Transverse colon (tissue), 4 donors: ENCODE results near the gene ATL2.

Experiments
- POLR2A ChIP-seq: fragments of 450-650 bp; IDR thresholded peaks from one replicate; pipeline ENCODE4 v1.6.1; 2016; ENCODE audit warnings: antibody characterized with exemption, mild to moderate bottlenecking, moderate library complexity
- POLR2AphosphoS5 ChIP-seq, 3 donors: sonication (generic); formaldehyde crosslinking; IDR thresholded peaks; one replicate each; pipeline ENCODE4 v1.6.1; 2016; ENCODE audit warnings: antibody characterized with exemption in 3 of 3
- TF ChIP-seq, protein P1 (sequence below), 5 experiments: fragments of 200-600 bp in 3 of 5; fragments of 450-650 bp in 2 of 5; sonication (generic) in 3 of 5; IDR thresholded peaks; 1 replicate in 2 of 5; 2 replicates in 3 of 5; pipeline ENCODE4 v1.5.1; 2016 to 2017; ENCODE audit warnings: antibody characterized with exemption in 5 of 5, inconsistent platforms in 3 of 5, mild to moderate bottlenecking in 2 of 5, moderate library complexity in 1 of 5

DNA sequence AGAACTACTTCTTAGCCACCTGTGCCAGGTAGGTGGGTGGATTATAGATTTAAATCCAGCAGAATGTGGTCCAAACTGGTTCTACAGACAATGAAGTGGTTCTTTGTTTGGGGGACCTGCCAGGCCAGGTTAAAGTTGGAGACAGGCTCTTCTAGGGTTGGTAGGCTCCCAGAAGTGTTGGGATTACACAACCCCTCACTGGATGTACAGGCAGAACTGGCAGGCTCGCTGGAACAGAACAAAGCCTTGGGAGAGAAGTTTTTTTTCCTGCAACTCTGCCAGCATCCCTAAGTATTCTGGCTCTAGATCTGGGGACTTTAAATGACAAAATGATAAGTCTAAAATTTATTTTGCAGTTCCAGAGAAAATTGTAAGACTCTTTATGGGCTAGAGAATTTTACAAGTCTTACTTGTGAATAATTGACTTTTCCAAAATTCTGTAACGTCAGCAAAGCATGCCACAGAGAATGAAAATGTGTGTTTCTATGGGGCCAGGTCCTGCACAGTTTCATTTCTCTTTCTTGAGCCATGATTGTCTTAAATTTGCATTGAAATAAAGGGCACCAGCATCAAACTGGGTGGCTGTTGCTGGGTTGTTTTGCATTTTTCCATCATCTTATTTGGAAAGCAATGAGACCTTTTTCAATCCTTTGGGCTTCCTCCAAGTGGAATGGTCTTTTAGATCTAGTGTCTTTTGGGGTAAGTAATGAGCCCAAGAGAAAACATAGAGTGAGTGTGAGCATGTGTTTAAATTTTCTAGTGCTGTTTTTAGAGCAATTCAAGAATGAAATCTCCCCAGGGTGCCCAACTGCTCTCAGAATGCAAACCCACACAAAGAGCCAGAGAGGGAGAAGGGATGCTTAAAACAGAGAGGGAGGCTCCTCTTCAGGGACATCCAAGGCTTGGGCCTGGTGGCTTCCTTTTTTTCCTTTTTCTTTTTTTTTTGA, 32.4 kb upstream of the ATL2 start:
- TF ChIP-seq, protein P1, sequence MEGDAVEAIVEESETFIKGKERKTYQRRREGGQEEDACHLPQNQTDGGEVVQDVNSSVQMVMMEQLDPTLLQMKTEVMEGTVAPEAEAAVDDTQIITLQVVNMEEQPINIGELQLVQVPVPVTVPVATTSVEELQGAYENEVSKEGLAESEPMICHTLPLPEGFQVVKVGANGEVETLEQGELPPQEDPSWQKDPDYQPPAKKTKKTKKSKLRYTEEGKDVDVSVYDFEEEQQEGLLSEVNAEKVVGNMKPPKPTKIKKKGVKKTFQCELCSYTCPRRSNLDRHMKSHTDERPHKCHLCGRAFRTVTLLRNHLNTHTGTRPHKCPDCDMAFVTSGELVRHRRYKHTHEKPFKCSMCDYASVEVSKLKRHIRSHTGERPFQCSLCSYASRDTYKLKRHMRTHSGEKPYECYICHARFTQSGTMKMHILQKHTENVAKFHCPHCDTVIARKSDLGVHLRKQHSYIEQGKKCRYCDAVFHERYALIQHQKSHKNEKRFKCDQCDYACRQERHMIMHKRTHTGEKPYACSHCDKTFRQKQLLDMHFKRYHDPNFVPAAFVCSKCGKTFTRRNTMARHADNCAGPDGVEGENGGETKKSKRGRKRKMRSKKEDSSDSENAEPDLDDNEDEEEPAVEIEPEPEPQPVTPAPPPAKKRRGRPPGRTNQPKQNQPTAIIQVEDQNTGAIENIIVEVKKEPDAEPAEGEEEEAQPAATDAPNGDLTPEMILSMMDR (IDR thresholded peaks at IDR 0.05), result no peak
- TF ChIP-seq POLR2AphosphoS5 (IDR thresholded peaks at IDR 0.05) (no peak), POLR2A (no peak)
